ENCODE measurements around the gene UBB.

GRCh38 chr17:16415031-16415924 lies 34.4 kb downstream of the UBB start, which contains the start of gene TRPV2:
- TF ChIP-seq, protein P1, sequence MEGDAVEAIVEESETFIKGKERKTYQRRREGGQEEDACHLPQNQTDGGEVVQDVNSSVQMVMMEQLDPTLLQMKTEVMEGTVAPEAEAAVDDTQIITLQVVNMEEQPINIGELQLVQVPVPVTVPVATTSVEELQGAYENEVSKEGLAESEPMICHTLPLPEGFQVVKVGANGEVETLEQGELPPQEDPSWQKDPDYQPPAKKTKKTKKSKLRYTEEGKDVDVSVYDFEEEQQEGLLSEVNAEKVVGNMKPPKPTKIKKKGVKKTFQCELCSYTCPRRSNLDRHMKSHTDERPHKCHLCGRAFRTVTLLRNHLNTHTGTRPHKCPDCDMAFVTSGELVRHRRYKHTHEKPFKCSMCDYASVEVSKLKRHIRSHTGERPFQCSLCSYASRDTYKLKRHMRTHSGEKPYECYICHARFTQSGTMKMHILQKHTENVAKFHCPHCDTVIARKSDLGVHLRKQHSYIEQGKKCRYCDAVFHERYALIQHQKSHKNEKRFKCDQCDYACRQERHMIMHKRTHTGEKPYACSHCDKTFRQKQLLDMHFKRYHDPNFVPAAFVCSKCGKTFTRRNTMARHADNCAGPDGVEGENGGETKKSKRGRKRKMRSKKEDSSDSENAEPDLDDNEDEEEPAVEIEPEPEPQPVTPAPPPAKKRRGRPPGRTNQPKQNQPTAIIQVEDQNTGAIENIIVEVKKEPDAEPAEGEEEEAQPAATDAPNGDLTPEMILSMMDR (IDR thresholded peaks at IDR 0.05), result peak; percentile 90; the same call in 1 of the 2 replicates
- TF ChIP-seq POLR2AphosphoS5 (IDR thresholded peaks at IDR 0.05; ENCODE audit: low read depth, low read length) (no peak), SIN3A (IDR thresholded peaks at IDR 0.05; ENCODE audit: borderline replicate concordance, insufficient read depth, low read depth, low read length) (peak; percentile 61; the same call in 1 of the 2 replicates)
- TF ChIP-seq, protein P2, sequence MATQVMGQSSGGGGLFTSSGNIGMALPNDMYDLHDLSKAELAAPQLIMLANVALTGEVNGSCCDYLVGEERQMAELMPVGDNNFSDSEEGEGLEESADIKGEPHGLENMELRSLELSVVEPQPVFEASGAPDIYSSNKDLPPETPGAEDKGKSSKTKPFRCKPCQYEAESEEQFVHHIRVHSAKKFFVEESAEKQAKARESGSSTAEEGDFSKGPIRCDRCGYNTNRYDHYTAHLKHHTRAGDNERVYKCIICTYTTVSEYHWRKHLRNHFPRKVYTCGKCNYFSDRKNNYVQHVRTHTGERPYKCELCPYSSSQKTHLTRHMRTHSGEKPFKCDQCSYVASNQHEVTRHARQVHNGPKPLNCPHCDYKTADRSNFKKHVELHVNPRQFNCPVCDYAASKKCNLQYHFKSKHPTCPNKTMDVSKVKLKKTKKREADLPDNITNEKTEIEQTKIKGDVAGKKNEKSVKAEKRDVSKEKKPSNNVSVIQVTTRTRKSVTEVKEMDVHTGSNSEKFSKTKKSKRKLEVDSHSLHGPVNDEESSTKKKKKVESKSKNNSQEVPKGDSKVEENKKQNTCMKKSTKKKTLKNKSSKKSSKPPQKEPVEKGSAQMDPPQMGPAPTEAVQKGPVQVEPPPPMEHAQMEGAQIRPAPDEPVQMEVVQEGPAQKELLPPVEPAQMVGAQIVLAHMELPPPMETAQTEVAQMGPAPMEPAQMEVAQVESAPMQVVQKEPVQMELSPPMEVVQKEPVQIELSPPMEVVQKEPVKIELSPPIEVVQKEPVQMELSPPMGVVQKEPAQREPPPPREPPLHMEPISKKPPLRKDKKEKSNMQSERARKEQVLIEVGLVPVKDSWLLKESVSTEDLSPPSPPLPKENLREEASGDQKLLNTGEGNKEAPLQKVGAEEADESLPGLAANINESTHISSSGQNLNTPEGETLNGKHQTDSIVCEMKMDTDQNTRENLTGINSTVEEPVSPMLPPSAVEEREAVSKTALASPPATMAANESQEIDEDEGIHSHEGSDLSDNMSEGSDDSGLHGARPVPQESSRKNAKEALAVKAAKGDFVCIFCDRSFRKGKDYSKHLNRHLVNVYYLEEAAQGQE (IDR thresholded peaks at IDR 0.05; ENCODE audit: insufficient read depth in 1 of 2, low read depth in 2 of 2, low read length in 1 of 2), result no peak

All from Panc1 (cell line).